ENCODE measurements around the gene SHISAL1.

SHISAL1 gene

DNA sequence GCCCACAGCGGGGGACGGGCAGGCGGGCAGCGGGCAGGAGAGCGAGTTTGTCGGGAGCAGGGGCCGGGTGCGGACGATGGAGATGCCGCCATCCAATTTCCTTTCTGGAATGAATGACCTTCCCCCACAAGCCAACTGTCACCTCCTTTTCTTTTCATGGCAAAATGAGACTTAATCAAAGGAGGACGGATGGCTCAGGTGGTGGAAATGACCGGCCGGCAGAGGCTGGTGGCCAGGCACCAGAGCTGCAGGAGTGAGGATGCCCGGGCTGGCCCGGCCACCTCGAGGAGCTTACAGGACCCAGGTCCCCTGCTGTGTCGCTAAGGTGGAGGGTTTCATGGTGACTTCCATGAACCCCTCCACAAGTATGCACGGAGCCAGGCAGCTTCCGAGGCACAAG, 11.7 kb downstream of the SHISAL1 start:
- Histone ChIP-seq H3K9me2 (replicated peaks; ENCODE audit: insufficient read depth, low read length) (no peaks in the 10 kb centered on the region), H3F3A (ENCODE audit: insufficient read depth, low read length) (no peaks in the 10 kb centered on the region), H3K27ac (ENCODE audit: low read length) (no peak overlapping the region), H4K20me1 (ENCODE audit: insufficient read depth, low read length) (no peaks in the 10 kb centered on the region), H3K4me3 (ENCODE audit: low read length) (no peak overlapping the region), H2AFZ (ENCODE audit: low read length) (no peak overlapping the region), H3K9ac (ENCODE audit: low read length) (no peak overlapping the region), H3K4me1 (ENCODE audit: low read length) (no peaks in the 10 kb centered on the region), H3K79me2 (ENCODE audit: low read length) (no peaks in the 10 kb centered on the region), H3K4me2 (ENCODE audit: low read depth, low read length) (no peak overlapping the region), H3K36me3 (replicated peaks; ENCODE audit: insufficient read depth, low read length) (no peaks in the 10 kb centered on the region), H3K27me3 (replicated peaks; ENCODE audit: insufficient read depth, low read length) (peaks cover 90% of the 10 kb centered on the region), H3K9me3 (replicated peaks; ENCODE audit: insufficient read depth, low read length) (no peaks in the 10 kb centered on the region)
- no peak for DNase-seq
- TF ChIP-seq, protein P1, sequence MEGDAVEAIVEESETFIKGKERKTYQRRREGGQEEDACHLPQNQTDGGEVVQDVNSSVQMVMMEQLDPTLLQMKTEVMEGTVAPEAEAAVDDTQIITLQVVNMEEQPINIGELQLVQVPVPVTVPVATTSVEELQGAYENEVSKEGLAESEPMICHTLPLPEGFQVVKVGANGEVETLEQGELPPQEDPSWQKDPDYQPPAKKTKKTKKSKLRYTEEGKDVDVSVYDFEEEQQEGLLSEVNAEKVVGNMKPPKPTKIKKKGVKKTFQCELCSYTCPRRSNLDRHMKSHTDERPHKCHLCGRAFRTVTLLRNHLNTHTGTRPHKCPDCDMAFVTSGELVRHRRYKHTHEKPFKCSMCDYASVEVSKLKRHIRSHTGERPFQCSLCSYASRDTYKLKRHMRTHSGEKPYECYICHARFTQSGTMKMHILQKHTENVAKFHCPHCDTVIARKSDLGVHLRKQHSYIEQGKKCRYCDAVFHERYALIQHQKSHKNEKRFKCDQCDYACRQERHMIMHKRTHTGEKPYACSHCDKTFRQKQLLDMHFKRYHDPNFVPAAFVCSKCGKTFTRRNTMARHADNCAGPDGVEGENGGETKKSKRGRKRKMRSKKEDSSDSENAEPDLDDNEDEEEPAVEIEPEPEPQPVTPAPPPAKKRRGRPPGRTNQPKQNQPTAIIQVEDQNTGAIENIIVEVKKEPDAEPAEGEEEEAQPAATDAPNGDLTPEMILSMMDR (IDR thresholded peaks at IDR 0.05; ENCODE audit: low read length), result no peak
- TF ChIP-seq EZH2phosphoT487 (IDR thresholded peaks at IDR 0.05; ENCODE audit: low read length) (no peak), EZH2 (optimal IDR thresholded peaks at IDR 0.05; ENCODE audit: low read depth, low read length) (peak; percentile 82)

DNA sequence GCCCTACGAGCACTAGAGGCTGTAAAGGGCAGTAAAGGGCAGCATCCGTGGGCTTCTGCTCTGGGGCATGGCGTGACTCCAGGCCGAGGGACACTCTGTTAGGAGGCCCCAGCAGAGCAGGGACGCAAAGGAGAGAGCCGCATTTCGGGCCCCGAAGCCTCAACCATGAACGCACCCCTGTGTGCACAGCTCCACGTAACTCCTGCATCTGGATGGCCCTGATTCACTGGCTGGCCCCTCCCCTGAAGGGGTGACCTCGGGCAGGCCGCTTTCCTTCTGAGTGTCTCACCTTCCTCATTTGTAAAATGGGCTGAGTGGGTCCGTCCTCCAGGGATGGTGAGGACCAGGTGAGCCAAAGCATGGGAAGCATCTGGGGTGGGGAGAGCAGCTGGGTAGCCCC, 13.6 kb downstream of the SHISAL1 start:
- Histone ChIP-seq H3K9me2 (replicated peaks; ENCODE audit: insufficient read depth, low read length) (no peaks in the 10 kb centered on the region), H3K9me3 (replicated peaks; ENCODE audit: insufficient read depth, low read length) (no peaks in the 10 kb centered on the region), H3K9ac (ENCODE audit: low read length) (no peak overlapping the region), H3K27me3 (replicated peaks; ENCODE audit: insufficient read depth, low read length) (peaks cover 90% of the 10 kb centered on the region), H3K4me1 (ENCODE audit: low read length) (no peaks in the 10 kb centered on the region), H3K4me3 (ENCODE audit: low read length) (no peak overlapping the region), H4K20me1 (ENCODE audit: insufficient read depth, low read length) (no peaks in the 10 kb centered on the region), H3K36me3 (replicated peaks; ENCODE audit: insufficient read depth, low read length) (no peaks in the 10 kb centered on the region), H3K79me2 (ENCODE audit: low read length) (no peaks in the 10 kb centered on the region), H3K4me2 (ENCODE audit: low read depth, low read length) (no peak overlapping the region), H3F3A (ENCODE audit: insufficient read depth, low read length) (no peaks in the 10 kb centered on the region), H3K27ac (ENCODE audit: low read length) (no peak overlapping the region), H2AFZ (ENCODE audit: low read length) (no peak overlapping the region)
- DNase-seq, result no peak
- TF ChIP-seq EZH2 (optimal IDR thresholded peaks at IDR 0.05; ENCODE audit: low read depth, low read length) (no peak), EZH2phosphoT487 (IDR thresholded peaks at IDR 0.05; ENCODE audit: low read length) (no peak)
- TF ChIP-seq, protein P1 (IDR thresholded peaks at IDR 0.05; ENCODE audit: low read length), result no peak

DNA sequence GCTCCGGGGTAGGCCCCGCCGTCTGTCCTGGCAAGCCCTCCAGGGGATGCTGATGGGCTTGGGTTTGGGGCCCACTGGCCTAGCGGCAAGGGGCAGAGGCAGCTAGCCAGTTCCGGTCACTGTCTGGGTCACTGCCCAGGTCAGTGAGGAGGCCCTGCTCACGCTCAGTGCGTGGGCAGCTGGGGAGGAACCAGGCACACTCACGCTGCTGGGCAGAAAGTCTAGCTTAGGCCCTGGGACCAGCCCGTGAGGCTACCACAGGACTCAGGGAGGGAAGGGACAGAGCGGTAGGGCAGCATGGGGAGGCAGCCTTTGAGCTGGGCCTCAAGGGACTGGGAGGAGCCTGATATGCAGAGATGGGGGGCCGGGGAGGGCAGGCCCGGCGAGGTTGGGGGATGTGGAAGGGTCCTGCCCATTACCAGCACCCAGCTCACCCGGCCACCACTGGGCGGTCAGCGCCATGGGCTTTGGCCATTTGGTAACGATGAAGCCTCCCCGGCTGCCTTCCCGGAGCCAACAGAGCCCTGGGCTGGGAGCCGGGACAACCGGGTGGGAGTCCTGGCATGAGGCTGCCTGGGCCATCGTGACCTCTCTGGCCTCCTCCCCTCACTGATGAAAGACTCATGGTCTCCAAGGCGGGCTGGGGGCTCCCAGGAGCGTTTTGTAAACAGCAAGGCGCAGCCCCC, 14.2 kb downstream of the SHISAL1 start:
- no peak for DNase-seq
- H3K4me2 ChIP-seq (ENCODE audit: low read depth, low read length), result no peak overlapping the region
- H2AFZ ChIP-seq (ENCODE audit: low read length), result no peak overlapping the region
- no peak overlapping the region for H3K4me3 ChIP-seq (ENCODE audit: low read length)
- peaks cover 95% of the 10 kb centered on the region for H3K27me3 ChIP-seq (replicated peaks; ENCODE audit: insufficient read depth, low read length)
- no peaks in the 10 kb centered on the region for H4K20me1 ChIP-seq (ENCODE audit: insufficient read depth, low read length)
- no peaks in the 10 kb centered on the region for H3F3A ChIP-seq (ENCODE audit: insufficient read depth, low read length)
- TF ChIP-seq, protein P1 (IDR thresholded peaks at IDR 0.05; ENCODE audit: low read length), result no peak
- TF ChIP-seq EZH2phosphoT487 (IDR thresholded peaks at IDR 0.05; ENCODE audit: low read length), result no peak
- no peak for TF ChIP-seq EZH2 (optimal IDR thresholded peaks at IDR 0.05; ENCODE audit: low read depth, low read length)
- no peak overlapping the region for H3K9ac ChIP-seq (ENCODE audit: low read length)
- no peaks in the 10 kb centered on the region for H3K36me3 ChIP-seq (replicated peaks; ENCODE audit: insufficient read depth, low read length)
- no peaks in the 10 kb centered on the region for H3K4me1 ChIP-seq (ENCODE audit: low read length)
- no peaks in the 10 kb centered on the region for H3K79me2 ChIP-seq (ENCODE audit: low read length)
- no peak overlapping the region for H3K27ac ChIP-seq (ENCODE audit: low read length)
- no peaks in the 10 kb centered on the region for H3K9me3 ChIP-seq (replicated peaks; ENCODE audit: insufficient read depth, low read length)
- H3K9me2 ChIP-seq (replicated peaks; ENCODE audit: insufficient read depth, low read length), result no peaks in the 10 kb centered on the region
